Measurements from ENCODE around the gene FAM187B.

Gene FAM187B

DNA sequence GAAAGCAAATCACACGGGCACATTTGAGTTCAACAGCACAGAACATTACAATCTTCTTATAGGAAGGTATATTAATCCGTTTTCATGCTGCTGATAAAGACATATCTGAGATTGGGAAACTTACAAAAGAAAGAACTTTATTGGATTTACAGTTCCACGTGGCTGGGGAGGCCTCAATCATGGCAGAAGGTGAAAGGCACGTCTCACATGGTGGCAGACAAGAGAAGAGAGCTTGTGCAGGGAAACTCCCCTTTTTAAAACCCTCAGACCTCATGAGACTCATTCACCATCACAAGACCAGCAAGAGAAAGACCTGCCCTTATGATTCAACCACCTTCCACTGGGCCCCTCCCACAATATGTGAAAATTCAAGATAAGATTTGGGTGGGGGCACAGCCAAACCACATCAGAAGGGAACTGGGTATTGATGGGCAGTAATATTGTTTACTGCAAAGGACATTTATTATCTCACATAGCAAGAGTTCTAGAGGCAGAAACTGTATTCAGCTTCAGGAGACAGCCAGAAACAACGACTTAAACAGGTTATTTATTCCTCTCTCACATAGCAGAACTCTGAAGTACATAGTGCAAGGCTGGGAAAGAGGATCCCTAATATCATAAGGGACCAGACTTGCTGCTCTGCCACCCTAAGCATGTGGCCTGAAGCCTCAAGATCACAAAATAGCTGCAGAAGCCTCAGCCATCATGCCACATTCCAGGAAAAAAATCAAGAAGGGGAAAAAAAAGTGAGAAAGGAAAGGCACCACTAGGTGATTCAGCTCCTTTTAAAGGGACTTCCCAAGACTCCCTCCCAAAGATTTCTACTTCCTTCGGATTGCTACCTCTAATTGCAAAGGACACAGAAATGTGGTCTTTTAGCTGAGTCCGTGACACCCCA is 50.9 kb downstream of the FAM187B start:
- peaks cover 3% of the 10 kb centered on the region for H3K36me3 ChIP-seq
- H3K27me3 ChIP-seq: no peaks in the 10 kb centered on the region
- H3K9me3 ChIP-seq: no peaks in the 10 kb centered on the region
- no peaks in the 10 kb centered on the region for H3K4me1 ChIP-seq (ENCODE audit: control insufficient read depth in 1 of 2, insufficient read depth in 1 of 2, low read depth in 1 of 2, low read length in 1 of 2)
- TF ChIP-seq, protein P1, sequence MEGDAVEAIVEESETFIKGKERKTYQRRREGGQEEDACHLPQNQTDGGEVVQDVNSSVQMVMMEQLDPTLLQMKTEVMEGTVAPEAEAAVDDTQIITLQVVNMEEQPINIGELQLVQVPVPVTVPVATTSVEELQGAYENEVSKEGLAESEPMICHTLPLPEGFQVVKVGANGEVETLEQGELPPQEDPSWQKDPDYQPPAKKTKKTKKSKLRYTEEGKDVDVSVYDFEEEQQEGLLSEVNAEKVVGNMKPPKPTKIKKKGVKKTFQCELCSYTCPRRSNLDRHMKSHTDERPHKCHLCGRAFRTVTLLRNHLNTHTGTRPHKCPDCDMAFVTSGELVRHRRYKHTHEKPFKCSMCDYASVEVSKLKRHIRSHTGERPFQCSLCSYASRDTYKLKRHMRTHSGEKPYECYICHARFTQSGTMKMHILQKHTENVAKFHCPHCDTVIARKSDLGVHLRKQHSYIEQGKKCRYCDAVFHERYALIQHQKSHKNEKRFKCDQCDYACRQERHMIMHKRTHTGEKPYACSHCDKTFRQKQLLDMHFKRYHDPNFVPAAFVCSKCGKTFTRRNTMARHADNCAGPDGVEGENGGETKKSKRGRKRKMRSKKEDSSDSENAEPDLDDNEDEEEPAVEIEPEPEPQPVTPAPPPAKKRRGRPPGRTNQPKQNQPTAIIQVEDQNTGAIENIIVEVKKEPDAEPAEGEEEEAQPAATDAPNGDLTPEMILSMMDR (IDR thresholded peaks at IDR 0.05): no peak
- H3K27ac ChIP-seq: no peak overlapping the region
- H3K4me3 ChIP-seq (ENCODE audit: low read depth in 1 of 2, low read length in 1 of 2): no peak overlapping the region

DNA sequence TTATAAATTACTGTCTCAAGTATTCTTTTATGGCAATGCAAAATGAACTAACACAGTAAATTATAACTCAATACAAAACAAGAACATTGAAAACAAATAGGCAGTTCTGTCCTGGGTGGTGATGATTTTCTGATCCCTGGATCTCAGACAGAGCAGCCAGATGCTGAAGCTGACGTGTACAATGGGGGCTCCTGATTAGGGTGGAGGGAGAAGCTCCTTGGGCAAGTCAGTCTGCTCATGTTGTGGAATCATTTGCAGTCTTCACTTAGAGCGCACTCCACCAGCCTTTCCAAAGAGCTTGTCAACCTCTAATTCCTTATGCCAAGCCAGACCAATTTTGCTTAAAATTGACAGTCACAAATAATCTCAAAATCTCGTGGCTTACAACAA is 52.4 kb downstream of the FAM187B start:
- H3K27ac ChIP-seq: no peak overlapping the region

More for the DNA sequence above, 52.4 kb downstream of the FAM187B start:
- H3K4me1 ChIP-seq (ENCODE audit: control insufficient read depth in 1 of 2, insufficient read depth in 1 of 2, low read depth in 1 of 2, low read length in 1 of 2): no peaks in the 10 kb centered on the region
- H3K4me3 ChIP-seq (ENCODE audit: low read depth in 1 of 2, low read length in 1 of 2): no peak overlapping the region
- TF ChIP-seq, protein P1 (IDR thresholded peaks at IDR 0.05): no peak
- H3K27me3 ChIP-seq: no peaks in the 10 kb centered on the region
- H3K36me3 ChIP-seq: peaks cover 17% of the 10 kb centered on the region
- H3K9me3 ChIP-seq: no peaks in the 10 kb centered on the region

Measured in neutrophil (primary cell).